Fibroblast of pulmonary artery (primary cell): ENCODE measurements around the gene ZNF3.
"Not testable (repeated sequence)": the region's sequence is repeated elsewhere in the genome, so short reads cannot be mapped to it uniquely, and the experiment has no call there.

ENCODE experiments used
- DNase-seq: peaks from one replicate; pipeline ENCODE4 v3.0.0-alpha.2; 2010; ENCODE audit warnings: low read depth
- H3K4me3 ChIP-seq: replicated peaks from 2 replicates; pipeline ENCODE4 v1.5.1; 2011; ENCODE audit warnings: low read depth, mild to moderate bottlenecking, control low read depth, low read length, moderate library complexity
- CTCF ChIP-seq: IDR thresholded peaks from 2 replicates; pipeline ENCODE4 v1.5.1; 2011; ENCODE audit warnings: mild to moderate bottlenecking, control low read depth, low read length, inconsistent platforms; ENCODE audit errors: missing control alignments

The ZNF3 gene

GRCh38 chr7:100081535-100082102 lies at the start of gene ZNF3:
Gene ZNF3 (minus strand): TSS chr7:100081723. CDS start chr7:100077357, 4,366 bp downstream.
- peak; percentile 99 for DNase-seq
- TF ChIP-seq CTCF, result peak; percentile 60
- H3K4me3 ChIP-seq, result peak within 1 kb of the TSS; percentile 96

GRCh38 chr7:100130608-100131453 lies 49.3 kb upstream of the ZNF3 start:
- no peak overlapping the region for H3K4me3 ChIP-seq
- TF ChIP-seq CTCF, result peak; percentile 69
- DNase-seq, result peak; percentile 56

- not testable (repeated sequence) for DNase-seq, H3K4me3 ChIP-seq
These were observed 48.7 kb upstream of the ZNF3 start for GRCh38 chr7:100130220-100130607.

- DNase-seq, result no peak
- TF ChIP-seq CTCF, result no peak
- no peak overlapping the region for H3K4me3 ChIP-seq
These were observed 47.1 kb upstream of the ZNF3 start for GRCh38 chr7:100128637-100128963.

GRCh38 chr7:100127866-100128636 lies 46.5 kb upstream of the ZNF3 start:
- peak overlapping the region; percentile 90 for H3K4me3 ChIP-seq
- no peak for TF ChIP-seq CTCF
- DNase-seq, result no peak

GRCh38 chr7:100126931-100127865 lies 45.7 kb upstream of the ZNF3 start, which contains the start of gene MBLAC1:
Gene MBLAC1 (plus strand): TSS chr7:100126967. CDS start chr7:100127396, 429 bp downstream.
- DNase-seq, result peak; percentile 95
- peak within 1 kb of the TSS; percentile 90 for H3K4me3 ChIP-seq
- no peak for TF ChIP-seq CTCF
